WTC11 (cell line): ENCODE data around the gene RHOH.

Source experiments
- CTCF ChIP-seq: fragments of 200-600 bp; IDR thresholded peaks from 2 replicates; pipeline ENCODE4 v1.8.0; 2022; ENCODE audit warnings: antibody characterized with exemption
- MXD4 ChIP-seq: fragments of 250-450 bp; sonication (Bioruptor Pico); IDR thresholded peaks from 2 replicates; pipeline ENCODE4 v1.8.0; 2021; ENCODE audit warnings: mild to moderate bottlenecking, moderate library complexity, borderline replicate concordance
- NFE2L1 ChIP-seq: sonication (generic); formaldehyde crosslinking; IDR thresholded peaks from 2 replicates; pipeline ENCODE4 v1.8.1; 2023; ENCODE audit warnings: missing genetic modification reagents
- RORB ChIP-seq: fragments of 250-450 bp; sonication (Bioruptor Pico); IDR thresholded peaks from 2 replicates; pipeline ENCODE4 v1.9.0; 2021; ENCODE audit warnings: mild to moderate bottlenecking
- TEAD4 ChIP-seq: sonication (generic); formaldehyde crosslinking; IDR thresholded peaks from 2 replicates; pipeline ENCODE4 v1.8.0; 2022; ENCODE audit warnings: mild to moderate bottlenecking, missing genetic modification reagents
- TF ChIP-seq, protein P1 (sequence below): sonication (generic); formaldehyde crosslinking; IDR thresholded peaks from 2 replicates; pipeline ENCODE4 v1.8.0; 2023; ENCODE audit warnings: missing genetic modification reagents
- TF ChIP-seq, protein P2 (sequence below): sonication (generic); formaldehyde crosslinking; IDR thresholded peaks from 2 replicates; pipeline ENCODE4 v1.8.0; 2022; ENCODE audit warnings: mild to moderate bottlenecking, missing genetic modification reagents

- TF ChIP-seq TEAD4 (CRISPR knock-in tag) (no peak), CTCF (no peak), RORB (CRISPR knock-in tag) (no peak), NFE2L1 (CRISPR knock-in tag) (no peak), MXD4 (CRISPR knock-in tag) (no peak)
- TF ChIP-seq, protein P1, sequence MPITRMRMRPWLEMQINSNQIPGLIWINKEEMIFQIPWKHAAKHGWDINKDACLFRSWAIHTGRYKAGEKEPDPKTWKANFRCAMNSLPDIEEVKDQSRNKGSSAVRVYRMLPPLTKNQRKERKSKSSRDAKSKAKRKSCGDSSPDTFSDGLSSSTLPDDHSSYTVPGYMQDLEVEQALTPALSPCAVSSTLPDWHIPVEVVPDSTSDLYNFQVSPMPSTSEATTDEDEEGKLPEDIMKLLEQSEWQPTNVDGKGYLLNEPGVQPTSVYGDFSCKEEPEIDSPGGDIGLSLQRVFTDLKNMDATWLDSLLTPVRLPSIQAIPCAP (CRISPR knock-in tag), result no peak
- TF ChIP-seq, protein P2, sequence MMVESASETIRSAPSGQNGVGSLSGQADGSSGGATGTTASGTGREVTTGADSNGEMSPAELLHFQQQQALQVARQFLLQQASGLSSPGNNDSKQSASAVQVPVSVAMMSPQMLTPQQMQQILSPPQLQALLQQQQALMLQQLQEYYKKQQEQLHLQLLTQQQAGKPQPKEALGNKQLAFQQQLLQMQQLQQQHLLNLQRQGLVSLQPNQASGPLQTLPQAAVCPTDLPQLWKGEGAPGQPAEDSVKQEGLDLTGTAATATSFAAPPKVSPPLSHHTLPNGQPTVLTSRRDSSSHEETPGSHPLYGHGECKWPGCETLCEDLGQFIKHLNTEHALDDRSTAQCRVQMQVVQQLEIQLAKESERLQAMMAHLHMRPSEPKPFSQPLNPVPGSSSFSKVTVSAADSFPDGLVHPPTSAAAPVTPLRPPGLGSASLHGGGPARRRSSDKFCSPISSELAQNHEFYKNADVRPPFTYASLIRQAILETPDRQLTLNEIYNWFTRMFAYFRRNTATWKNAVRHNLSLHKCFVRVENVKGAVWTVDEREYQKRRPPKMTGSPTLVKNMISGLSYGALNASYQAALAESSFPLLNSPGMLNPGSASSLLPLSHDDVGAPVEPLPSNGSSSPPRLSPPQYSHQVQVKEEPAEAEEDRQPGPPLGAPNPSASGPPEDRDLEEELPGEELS, result no peak
Measured at GRCh38 chr4:40199179-40199670, 2.4 kb downstream of the RHOH start.
